Measurements from ENCODE around the gene HSD17B1. TPM values are rescaled to one million over a fixed set of nuclear protein-coding genes. Genes with fewer than 3 reads are reported as not detected.
A peak's percentile ranks its signal among the peaks of the same experiment; 100 is the strongest.

The HSD17B1 gene
- total and polyA plus RNA-seq, 2 of the 13 experiments (the other 11 are each of a cell fraction or from before 2014, with no cell fraction given): 0.54 to 0.93 TPM

DNA sequence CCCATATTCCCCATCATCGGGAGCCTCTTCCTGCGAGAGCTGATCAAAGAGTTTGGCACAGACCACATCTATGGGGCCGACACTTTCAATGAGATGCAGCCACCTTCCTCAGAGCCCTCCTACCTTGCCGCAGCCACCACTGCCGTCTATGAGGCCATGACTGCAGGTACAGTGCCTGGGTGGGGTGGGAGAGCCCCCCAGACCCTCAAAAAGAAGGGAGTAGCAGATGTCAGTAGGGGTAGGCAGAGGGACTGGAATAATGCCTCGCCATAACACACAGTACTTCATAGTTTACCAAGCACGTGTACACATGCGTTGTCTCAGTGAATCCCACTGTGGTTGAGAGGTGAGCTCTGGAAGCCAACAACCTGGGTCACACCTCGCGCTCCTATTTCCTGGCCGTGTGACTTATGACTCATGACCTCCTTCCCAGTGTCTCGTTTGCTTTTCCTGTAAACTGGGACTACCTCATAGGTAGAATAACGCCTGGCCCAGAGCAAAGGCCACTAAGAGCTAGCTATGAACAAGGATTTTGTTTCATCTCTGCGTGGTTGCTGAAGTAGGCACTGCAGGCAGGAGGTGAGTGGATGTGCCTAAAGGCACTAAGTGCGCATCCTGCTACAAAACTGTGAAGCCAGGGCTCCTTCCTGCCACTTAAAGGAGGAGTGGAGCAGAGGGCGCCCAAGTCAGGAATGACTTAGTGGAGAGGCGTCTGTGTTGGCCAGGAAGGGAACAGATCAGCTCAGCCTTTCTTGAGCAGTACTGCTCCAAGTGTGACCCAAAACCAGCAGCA lies 11.5 kb upstream of the HSD17B1 start (continued):
- TF ChIP-seq HNRNPLL (IDR thresholded peaks at IDR 0.05; ENCODE audit: low read depth, low read length, poor library complexity, severe bottlenecking) (no peak), STAT5B (CRISPR knock-in tag; IDR thresholded peaks at IDR 0.05) (no peak), RBAK (CRISPR knock-in tag; IDR thresholded peaks at IDR 0.05) (no peak), JARID2 (CRISPR knock-in tag; IDR thresholded peaks at IDR 0.05; ENCODE audit: insufficient replicate concordance) (no peak), ATRX (CRISPR knock-in tag; IDR thresholded peaks at IDR 0.05; ENCODE audit: borderline replicate concordance) (no peak), TEAD3 (CRISPR knock-in tag; optimal IDR thresholded peaks at IDR 0.05; ENCODE audit: borderline replicate concordance) (peak; percentile 73), ZNF547 (CRISPR knock-in tag; IDR thresholded peaks at IDR 0.05) (peak; percentile 88; the same call in 1 of the 2 replicates), AHR (CRISPR knock-in tag; IDR thresholded peaks at IDR 0.05) (no peak; the same call in 1 of the 2 replicates), MLLT10 (CRISPR knock-in tag; IDR thresholded peaks at IDR 0.05) (no peak), ZNF552 (CRISPR knock-in tag; IDR thresholded peaks at IDR 0.05; ENCODE audit: borderline replicate concordance) (no peak), KLF9 (CRISPR knock-in tag; IDR thresholded peaks at IDR 0.05; ENCODE audit: low read depth) (peak; percentile 73; the same call in 1 of the 2 replicates), FOXK2 (IDR thresholded peaks at IDR 0.05) (peak; percentile 64; the same call in 1 of the 2 replicates), ZIK1 (CRISPR knock-in tag; IDR thresholded peaks at IDR 0.05; ENCODE audit: borderline replicate concordance, low read depth) (0 out of 2 replicates have a peak, but pooled peaks have one; percentile 40), ZNF816 (CRISPR knock-in tag; IDR thresholded peaks at IDR 0.05; ENCODE audit: borderline replicate concordance) (peak; percentile 74; the same call in 1 of the 2 replicates), ZGPAT (CRISPR knock-in tag; IDR thresholded peaks at IDR 0.05) (peak; percentile 96), ZFP36 (IDR thresholded peaks at IDR 0.05; ENCODE audit: borderline replicate concordance, low read depth, low read length, partially characterized antibody) (no peak), GTF2F1 (IDR thresholded peaks at IDR 0.05; ENCODE audit: low read length) (no peak), ZNF839 (CRISPR knock-in tag; IDR thresholded peaks at IDR 0.05; ENCODE audit: borderline replicate concordance) (no peak), ZNF510 (CRISPR knock-in tag; IDR thresholded peaks at IDR 0.05; ENCODE audit: low read depth) (peak; percentile 92; the same call in 1 of the 2 replicates), TMF1 (CRISPR knock-in tag; IDR thresholded peaks at IDR 0.05; ENCODE audit: low read depth) (no peak), MNT (IDR thresholded peaks at IDR 0.05) (peak; percentile 41; the same call in 1 of the 2 replicates), SRSF1 (optimal IDR thresholded peaks at IDR 0.05; ENCODE audit: low read depth, low read length) (no peak)
- TF ChIP-seq, protein P1, sequence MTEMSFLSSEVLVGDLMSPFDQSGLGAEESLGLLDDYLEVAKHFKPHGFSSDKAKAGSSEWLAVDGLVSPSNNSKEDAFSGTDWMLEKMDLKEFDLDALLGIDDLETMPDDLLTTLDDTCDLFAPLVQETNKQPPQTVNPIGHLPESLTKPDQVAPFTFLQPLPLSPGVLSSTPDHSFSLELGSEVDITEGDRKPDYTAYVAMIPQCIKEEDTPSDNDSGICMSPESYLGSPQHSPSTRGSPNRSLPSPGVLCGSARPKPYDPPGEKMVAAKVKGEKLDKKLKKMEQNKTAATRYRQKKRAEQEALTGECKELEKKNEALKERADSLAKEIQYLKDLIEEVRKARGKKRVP (CRISPR knock-in tag; IDR thresholded peaks at IDR 0.05): peak in 1 of 2 experiments; percentile 83; a peak in 2 of 4 replicates
- TF ChIP-seq, protein P2, sequence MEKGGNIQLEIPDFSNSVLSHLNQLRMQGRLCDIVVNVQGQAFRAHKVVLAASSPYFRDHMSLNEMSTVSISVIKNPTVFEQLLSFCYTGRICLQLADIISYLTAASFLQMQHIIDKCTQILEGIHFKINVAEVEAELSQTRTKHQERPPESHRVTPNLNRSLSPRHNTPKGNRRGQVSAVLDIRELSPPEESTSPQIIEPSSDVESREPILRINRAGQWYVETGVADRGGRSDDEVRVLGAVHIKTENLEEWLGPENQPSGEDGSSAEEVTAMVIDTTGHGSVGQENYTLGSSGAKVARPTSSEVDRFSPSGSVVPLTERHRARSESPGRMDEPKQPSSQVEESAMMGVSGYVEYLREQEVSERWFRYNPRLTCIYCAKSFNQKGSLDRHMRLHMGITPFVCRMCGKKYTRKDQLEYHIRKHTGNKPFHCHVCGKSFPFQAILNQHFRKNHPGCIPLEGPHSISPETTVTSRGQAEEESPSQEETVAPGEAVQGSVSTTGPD (CRISPR knock-in tag; IDR thresholded peaks at IDR 0.05): no peak
- TF ChIP-seq, protein P3, sequence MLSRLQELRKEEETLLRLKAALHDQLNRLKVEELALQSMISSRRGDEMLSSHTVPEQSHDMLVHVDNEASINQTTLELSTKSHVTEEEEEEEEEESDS (CRISPR knock-in tag; IDR thresholded peaks at IDR 0.05; ENCODE audit: borderline replicate concordance): 0 out of 2 replicates have a peak, but pooled peaks have one; percentile 30
